ENCODE results near the gene EHD3.

Gene EHD3

DNA sequence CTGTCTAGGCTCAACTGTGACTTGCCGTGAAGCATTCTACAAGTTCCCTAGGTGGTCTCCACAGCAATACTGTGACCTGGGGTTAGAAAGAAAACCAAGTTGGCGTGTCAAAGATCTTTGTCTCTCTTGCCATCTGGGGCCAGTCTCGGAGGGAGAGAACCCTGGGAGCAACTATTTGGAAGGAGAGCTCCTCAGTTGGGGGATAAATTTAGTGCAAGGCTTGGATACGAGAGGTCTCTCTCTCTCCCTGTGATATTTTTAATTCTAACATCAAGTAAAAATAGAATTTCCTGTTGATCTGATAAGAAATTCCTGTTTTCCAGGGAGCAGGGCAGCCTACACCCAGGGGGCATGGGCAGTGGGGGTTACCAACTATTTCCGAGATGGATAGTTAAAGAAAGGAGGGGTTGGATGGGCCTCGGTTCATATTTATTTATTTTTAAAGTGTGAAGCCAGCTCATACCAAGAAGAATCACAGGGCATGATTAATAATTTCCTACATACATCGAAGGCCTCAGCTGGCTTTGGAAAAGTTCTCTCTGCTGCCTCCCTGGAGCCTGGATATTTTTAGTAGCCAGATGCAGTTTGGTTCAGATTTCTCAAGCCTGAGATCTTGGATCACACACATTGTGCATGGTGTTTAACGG is 62.8 kb downstream of the EHD3 start:
- no peak for DNase-seq

DNA sequence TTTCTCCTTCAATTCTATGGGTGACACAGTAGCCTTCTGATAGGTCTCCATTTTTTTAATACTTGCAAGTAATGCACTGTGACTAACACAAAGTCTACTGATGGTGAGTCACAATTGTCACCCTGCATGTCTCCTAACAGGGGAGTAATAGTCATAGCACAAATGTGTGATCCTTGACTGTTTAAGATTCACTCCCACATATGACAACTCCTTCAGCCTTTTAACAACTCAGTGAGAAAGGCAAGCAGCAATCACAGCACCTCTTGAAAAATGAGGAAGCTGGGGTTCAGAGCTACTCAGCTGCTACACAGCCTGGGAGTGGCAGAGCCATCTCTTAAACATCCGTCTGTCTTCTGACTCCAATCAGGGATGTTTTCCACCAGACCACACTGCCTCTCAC is 63.8 kb downstream of the EHD3 start:
- no peak for DNase-seq

DNA sequence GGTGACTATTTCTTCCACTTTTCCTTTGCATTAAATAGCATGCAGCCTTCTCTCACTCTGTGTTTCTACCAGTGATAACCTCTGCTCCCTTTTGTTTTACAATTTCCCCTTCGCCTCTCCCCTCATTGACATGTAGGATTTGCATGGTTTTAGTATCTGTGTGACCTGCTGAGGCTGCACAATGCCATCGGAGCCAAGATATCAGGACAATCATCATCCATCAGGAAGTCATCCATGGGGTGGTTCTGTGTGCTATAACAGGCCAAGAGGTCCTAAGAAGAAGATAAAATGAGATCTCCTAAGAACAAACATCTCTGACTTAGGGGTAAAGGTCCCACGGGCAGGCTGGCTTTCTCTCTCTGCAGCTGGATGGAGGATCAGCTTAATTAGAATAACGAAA is 65.6 kb downstream of the EHD3 start:
- DNase-seq, result no peak

DNA sequence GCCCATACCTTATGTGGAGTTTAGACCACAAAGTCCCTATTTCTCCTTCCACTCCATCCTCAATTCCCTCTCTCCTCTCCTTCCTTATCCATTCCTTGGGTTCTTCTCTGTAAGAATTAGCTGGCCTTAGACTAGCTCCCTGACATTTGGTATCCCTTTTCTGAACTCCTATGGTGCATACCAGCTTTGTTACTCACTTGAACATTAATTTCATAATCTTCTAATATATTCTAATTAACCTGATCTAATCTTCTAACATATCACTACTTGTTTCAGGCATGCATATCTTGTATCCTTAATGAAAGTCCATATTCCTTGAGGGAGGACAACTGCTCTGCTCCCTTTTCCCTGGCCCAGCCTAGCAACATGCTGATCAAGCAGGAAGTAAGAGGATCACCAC is 66.4 kb downstream of the EHD3 start:
- DNase-seq, result no peak

DNA sequence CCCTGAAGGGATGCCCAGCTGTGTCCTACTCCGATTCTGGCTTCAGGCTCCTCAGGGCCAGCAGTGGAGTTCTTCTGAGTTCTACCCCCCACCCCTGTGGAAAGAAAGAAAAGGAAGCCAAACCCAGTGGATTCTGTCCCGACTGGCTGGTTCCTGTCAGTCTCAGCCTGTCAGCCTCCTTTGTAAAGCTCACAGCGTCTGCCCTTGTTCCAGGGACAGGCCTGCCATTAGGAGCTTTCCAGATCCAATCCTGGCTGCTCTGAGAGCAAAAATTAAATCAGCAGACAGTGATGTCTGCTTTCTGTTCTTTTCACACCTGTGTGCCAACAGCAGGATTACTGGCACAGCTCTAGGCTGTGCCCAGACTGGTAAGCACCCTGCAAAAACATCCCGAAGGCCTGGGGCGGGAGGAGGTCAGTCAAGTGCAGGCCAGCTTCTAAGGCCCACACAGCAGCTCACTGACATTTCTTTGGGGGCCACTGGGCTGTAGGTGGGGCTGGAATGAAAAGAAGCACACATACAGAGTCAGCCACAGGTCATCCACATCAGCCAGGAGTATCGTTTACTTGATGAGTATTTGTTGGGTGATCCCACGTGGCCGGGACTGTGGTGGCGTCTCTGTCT is 69.1 kb downstream of the EHD3 start:
- DNase-seq, result no peak

DNA sequence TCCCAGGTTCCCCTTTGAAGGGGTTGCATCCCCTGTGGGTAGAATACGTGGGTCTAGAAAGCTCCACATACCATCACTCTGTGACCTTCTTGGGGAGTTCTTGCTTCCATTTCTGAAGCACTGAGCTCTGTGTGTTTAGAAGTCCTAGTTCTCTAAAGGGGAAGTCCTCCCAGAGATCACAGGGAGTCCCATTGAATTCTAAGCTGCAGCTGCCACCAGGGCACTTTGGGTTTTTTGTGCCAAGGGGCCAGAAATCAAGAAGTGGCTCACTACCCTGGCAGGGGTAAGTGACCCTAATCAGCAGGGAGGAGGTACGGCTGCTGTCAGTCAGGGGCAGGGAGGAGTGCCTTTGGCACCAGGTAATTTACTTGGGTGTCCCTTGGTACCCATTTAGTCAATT is 70.9 kb downstream of the EHD3 start:
- DNase-seq, result no peak

DNA sequence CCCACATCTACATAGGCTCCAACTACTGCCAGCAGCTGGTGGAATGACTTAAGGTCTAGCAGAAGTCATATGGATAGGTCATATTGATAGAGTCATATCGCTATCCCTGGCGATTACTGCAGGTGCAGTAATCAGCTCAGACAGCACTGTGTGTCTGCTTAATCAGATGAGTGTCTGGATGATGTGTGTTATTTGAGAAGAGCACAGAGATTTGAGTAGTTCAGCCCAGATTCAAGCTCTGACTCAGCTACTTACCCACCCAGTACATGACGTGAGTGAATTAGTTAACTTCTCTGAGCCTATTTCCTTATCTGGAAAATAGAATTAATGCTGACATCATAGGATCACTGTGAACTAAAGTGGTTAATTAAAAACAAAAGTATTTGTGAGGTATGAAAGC is 78.9 kb downstream of the EHD3 start:
- DNase-seq, result no peak

DNA sequence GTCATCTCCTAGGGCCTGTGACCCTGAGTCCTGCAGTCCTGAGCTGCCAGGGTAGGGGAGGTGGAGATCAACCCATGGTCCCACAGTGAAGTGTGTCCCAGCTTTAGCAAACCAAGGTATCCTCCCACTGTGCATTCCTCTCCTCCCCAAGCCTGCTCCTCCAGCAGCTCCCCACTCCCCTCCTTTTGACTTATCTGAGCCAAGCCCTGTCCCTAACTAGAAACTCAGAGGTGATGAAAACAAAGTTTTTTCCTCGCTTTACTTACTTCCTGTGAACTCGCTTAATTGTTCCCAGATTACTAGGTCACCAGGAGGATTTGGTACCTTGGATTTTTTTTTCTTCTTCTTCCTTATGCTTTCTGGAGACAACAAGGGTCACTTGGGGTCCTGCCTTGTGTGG is 80.8 kb downstream of the EHD3 start:
- DNase-seq, result no peak

DNA sequence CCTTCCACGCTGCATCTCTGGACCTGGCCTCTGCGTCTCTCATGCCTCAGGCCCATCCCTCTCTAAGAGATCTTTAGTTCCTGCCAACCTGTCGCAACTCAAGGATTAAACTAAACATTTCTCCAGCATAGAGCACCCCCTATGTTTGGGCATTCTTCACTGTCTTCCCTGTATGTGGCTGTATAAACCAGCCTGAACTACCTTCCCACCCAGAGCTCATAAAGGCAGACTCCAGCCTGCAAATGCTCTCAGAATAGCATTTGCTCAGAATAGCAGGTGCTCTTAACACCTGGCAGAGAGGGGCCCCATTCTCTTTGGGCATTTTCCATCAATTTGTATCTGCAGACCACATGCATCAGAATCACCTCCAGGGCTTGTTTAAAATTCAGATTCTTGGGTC is 83.4 kb downstream of the EHD3 start:
- DNase-seq, result no peak

DNA sequence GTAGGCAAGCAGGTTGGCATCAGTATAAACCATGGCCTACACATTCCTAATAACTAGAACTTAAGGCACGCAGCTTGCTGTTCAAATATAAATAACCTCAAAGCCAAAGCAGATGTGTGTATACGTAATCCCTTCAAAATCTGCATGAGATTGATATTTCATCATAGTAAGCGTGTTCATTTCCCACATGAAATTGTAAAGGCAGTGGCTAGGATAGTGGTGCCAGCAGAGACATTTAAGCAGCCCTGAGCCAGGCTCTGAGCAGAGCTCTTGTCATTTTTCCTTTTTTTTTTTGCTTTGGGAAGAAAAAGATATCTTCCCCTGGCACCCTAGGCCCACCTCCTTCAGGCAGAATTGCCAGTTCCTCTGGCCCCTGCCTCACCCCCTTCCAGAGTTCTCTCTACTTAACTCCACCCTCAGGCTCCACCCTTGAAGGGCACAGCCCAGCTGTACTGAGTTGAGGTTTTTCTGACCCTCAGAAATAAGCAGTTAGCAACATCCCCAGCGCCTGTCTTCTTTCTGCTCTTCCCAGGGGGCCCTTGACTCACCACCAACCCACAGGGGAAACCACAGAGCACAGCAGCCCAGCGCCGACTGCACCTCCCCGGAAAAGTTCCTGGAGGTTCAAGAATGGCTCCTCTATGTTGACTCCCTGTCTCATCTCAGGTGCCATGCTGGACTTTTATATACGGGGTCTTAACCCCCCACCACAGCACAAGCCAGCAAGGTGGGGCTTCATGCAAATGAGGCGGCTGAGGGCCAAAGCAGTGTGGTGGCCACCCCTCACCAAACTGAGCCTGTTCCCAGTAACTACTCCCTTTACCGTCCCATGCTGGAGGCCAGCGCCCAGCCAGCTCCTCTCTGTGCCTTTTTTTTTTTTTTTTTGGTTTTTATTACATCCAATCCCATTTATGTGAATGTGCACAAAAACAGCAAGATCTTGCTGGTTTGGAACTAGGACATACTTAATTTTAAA is 84.7 kb downstream of the EHD3 start:
- DNase-seq, result no peak

All from NCI-H146 (cell line).